HepG2 (cell line): ENCODE data around the gene TRPV2. TPM values are rescaled to one million over a fixed set of nuclear protein-coding genes. Genes with fewer than 3 reads are reported as not detected.
A peak's percentile ranks its signal among the peaks of the same experiment; 100 is the strongest.

Source experiments
- ARNT ChIP-seq: fragments of 450-650 bp; IDR thresholded peaks from 2 replicates; pipeline ENCODE4 v1.6.1; 2017
- ETV5 ChIP-seq: IDR thresholded peaks from 2 replicates; pipeline ENCODE4 v1.6.1; 2018; ENCODE audit warnings: missing biosample characterization, missing genetic modification reagents, inconsistent platforms, borderline replicate concordance
- FOXO1 ChIP-seq: sonication (generic); formaldehyde crosslinking; IDR thresholded peaks from 2 replicates; pipeline ENCODE4 v1.4.0; 2020; ENCODE audit warnings: missing genetic modification reagents
- HNF4A ChIP-seq: sonication (generic); formaldehyde crosslinking; IDR thresholded peaks from 2 replicates; pipeline ENCODE4 v1.4.0; 2020; ENCODE audit warnings: missing genetic modification reagents
- IKZF1 ChIP-seq: fragments of 450-650 bp; IDR thresholded peaks from 2 replicates; pipeline ENCODE4 v1.7.1; 2016
- IRF1 ChIP-seq: sonication (generic); formaldehyde crosslinking; IDR thresholded peaks from 2 replicates; pipeline ENCODE4 v1.4.0; 2020; ENCODE audit warnings: low read depth, mild to moderate bottlenecking, missing genetic modification reagents
- JUNB ChIP-seq: sonication (generic); formaldehyde crosslinking; IDR thresholded peaks from 2 replicates; pipeline ENCODE4 v1.8.0; 2022; ENCODE audit warnings: missing genetic modification reagents, mild to moderate bottlenecking, borderline replicate concordance
- PAX8 ChIP-seq: sonication (generic); formaldehyde crosslinking; IDR thresholded peaks from 2 replicates; pipeline ENCODE4 v1.8.0; 2022; ENCODE audit warnings: mild to moderate bottlenecking, missing genetic modification reagents, borderline replicate concordance
- PHB2 ChIP-seq: fragments of 450-650 bp; IDR thresholded peaks from 2 replicates; pipeline ENCODE4 v1.6.1; 2018; ENCODE audit not compliant: partially characterized antibody
- THAP9 ChIP-seq: sonication (generic); formaldehyde crosslinking; IDR thresholded peaks from 2 replicates; pipeline ENCODE4; 2020; ENCODE audit warnings: missing genetic modification reagents, mild to moderate bottlenecking, borderline replicate concordance
- U2AF2 ChIP-seq: fragments of 200-400 bp; formaldehyde crosslinking; IDR thresholded peaks from 2 replicates; pipeline ENCODE4 v1.6.1; 2017; ENCODE audit warnings: low read depth, mild to moderate bottlenecking, low read length
- ZBTB46 ChIP-seq: sonication (generic); formaldehyde crosslinking; IDR thresholded peaks from 2 replicates; pipeline ENCODE4 v1.4.0; 2020; ENCODE audit warnings: mild to moderate bottlenecking, missing genetic modification reagents, borderline replicate concordance
- ZNF432 ChIP-seq: sonication (generic); formaldehyde crosslinking; IDR thresholded peaks from 2 replicates; pipeline ENCODE4 v1.5.0; 2020; ENCODE audit warnings: missing genetic modification reagents, mild to moderate bottlenecking, borderline replicate concordance
- ZNF562 ChIP-seq: sonication (generic); formaldehyde crosslinking; IDR thresholded peaks from 2 replicates; pipeline ENCODE4 v1.8.0; 2022; ENCODE audit warnings: missing genetic modification reagents, borderline replicate concordance
- ZNF572 ChIP-seq: sonication (generic); formaldehyde crosslinking; IDR thresholded peaks from 2 replicates; pipeline ENCODE4 v1.5.1; 2020; ENCODE audit warnings: mild to moderate bottlenecking, missing genetic modification reagents
- ZNF672 ChIP-seq: sonication (generic); formaldehyde crosslinking; IDR thresholded peaks from 2 replicates; pipeline ENCODE4 v1.8.1; 2022; ENCODE audit warnings: missing genetic modification reagents
- ZNF768 ChIP-seq: sonication (generic); formaldehyde crosslinking; IDR thresholded peaks from 2 replicates; pipeline ENCODE4 v1.4.0; 2020; ENCODE audit warnings: missing genetic modification reagents
- polyA plus RNA-seq, 8 experiments: library from polyadenylated mRNA; depleted of rRNA in 3 of 8; stranded (reverse) in 7 of 8; unstranded in 1 of 8; fragments of >200 nt; fragmentation: Illumina TruSeq in 4 of 8; extraction: Trizol in 4 of 8; gene quantifications; 2 replicates each; pipeline versions ENCODE4 v1.2.1 to v1.2.3, GENCODE V29; 2011 to 2016; ENCODE audit warnings: low read depth in 4 of 8, missing spikeins in 1 of 8, mixed read lengths in 1 of 8; ENCODE audit not compliant: insufficient read depth in 1 of 8
- total RNA-seq, 5 experiments: library from RNA; depleted of rRNA; stranded (reverse); fragments of >200 nt; fragmentation: Illumina TruSeq; extraction: Trizol; gene quantifications; 2 replicates each; pipeline ENCODE4 v1.2.3, GENCODE V29; 2016; ENCODE audit warnings: low read depth in 1 of 5
- TF ChIP-seq, protein P1 (sequence below): sonication (generic); formaldehyde crosslinking; conservative IDR thresholded peaks from 2 replicates; pipeline ENCODE4 v1.4.0; 2020; ENCODE audit warnings: mild to moderate bottlenecking, missing genetic modification reagents, moderate library complexity
- TF ChIP-seq, protein P2 (sequence below): IDR thresholded peaks from 2 replicates; pipeline ENCODE4 v1.6.1; 2016; ENCODE audit warnings: low read depth

TRPV2 gene
- total and polyA plus RNA-seq, 2 of the 13 experiments (the other 11 are each of a cell fraction or from before 2014, with no cell fraction given): 13.6 to 21.3 TPM

- TF ChIP-seq FOXO1 (CRISPR knock-in tag) (0 out of 2 replicates have a peak, but pooled peaks have one; percentile 18), ETV5 (CRISPR knock-in tag) (peak; percentile 7; the same call in 1 of the 2 replicates), PAX8 (CRISPR knock-in tag) (no peak), PHB2 (no peak), ZNF672 (no peak), ARNT (no peak), ZNF768 (CRISPR knock-in tag) (no peak; the same call in 1 of the 2 replicates), IKZF1 (no peak), IRF1 (CRISPR knock-in tag) (no peak), ZNF562 (CRISPR knock-in tag) (no peak), ZNF432 (CRISPR knock-in tag) (no peak), HNF4A (CRISPR knock-in tag) (no peak; the same call in none of the 2 replicates), ZBTB46 (CRISPR knock-in tag) (no peak), ZNF572 (no peak), JUNB (CRISPR knock-in tag) (no peak), THAP9 (peak; percentile 80; the same call in 1 of the 2 replicates), U2AF2 (no peak)
- TF ChIP-seq, protein P1, sequence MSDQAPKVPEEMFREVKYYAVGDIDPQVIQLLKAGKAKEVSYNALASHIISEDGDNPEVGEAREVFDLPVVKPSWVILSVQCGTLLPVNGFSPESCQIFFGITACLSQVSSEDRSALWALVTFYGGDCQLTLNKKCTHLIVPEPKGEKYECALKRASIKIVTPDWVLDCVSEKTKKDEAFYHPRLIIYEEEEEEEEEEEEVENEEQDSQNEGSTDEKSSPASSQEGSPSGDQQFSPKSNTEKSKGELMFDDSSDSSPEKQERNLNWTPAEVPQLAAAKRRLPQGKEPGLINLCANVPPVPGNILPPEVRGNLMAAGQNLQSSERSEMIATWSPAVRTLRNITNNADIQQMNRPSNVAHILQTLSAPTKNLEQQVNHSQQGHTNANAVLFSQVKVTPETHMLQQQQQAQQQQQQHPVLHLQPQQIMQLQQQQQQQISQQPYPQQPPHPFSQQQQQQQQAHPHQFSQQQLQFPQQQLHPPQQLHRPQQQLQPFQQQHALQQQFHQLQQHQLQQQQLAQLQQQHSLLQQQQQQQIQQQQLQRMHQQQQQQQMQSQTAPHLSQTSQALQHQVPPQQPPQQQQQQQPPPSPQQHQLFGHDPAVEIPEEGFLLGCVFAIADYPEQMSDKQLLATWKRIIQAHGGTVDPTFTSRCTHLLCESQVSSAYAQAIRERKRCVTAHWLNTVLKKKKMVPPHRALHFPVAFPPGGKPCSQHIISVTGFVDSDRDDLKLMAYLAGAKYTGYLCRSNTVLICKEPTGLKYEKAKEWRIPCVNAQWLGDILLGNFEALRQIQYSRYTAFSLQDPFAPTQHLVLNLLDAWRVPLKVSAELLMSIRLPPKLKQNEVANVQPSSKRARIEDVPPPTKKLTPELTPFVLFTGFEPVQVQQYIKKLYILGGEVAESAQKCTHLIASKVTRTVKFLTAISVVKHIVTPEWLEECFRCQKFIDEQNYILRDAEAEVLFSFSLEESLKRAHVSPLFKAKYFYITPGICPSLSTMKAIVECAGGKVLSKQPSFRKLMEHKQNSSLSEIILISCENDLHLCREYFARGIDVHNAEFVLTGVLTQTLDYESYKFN (CRISPR knock-in tag): peak; percentile 69
- TF ChIP-seq, protein P2, sequence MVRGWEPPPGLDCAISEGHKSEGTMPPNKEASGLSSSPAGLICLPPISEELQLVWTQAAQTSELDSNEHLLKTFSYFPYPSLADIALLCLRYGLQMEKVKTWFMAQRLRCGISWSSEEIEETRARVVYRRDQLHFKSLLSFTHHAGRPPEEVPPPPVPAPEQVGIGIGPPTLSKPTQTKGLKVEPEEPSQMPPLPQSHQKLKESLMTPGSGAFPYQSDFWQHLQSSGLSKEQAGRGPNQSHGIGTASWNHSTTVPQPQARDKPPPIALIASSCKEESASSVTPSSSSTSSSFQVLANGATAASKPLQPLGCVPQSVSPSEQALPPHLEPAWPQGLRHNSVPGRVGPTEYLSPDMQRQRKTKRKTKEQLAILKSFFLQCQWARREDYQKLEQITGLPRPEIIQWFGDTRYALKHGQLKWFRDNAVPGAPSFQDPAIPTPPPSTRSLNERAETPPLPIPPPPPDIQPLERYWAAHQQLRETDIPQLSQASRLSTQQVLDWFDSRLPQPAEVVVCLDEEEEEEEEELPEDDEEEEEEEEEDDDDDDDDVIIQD: peak; percentile 66; the same call in 1 of the 2 replicates
Observed at GRCh38 chr17:16438557-16439302, 23.4 kb downstream of the TRPV2 start (continued).
